ENCODE results near the gene FYTTD1. TPM values are rescaled to one million over a fixed set of nuclear protein-coding genes. Genes with fewer than 3 reads are reported as not detected.

The FYTTD1 gene
- total RNA-seq, 4 donors from 2014 or later: 48.4 to 52.0 (median 50.7) TPM

DNA sequence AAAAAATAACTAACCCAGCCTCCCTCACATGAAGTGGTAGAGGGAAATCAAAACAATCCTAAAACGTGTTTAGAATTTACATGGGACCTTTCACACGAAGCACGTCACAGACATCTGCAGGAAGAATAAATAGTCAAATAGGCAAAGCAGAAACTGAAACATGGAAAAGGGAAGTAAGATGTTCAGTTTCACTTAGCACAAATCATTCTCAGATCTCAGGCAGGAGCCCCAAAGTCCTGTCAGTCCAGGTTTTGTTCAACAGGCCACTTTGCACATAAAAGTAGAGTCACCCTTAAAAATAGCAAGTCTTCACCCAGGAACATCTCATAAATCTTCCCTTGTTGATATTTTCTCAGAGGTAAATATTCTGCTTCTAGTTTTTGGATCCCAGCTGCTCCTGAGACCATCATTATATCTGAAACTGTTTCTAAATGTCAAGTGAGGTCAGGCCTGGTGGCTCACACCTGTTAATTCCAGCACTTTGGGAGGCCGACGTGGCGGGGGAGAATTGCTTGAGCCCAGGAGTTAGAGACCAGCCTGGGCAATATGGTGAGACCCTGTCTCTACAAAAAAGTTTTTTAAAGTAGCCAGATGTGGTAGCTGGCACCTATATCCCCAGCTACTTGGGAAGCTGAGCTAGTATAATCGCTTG lies 14.9 kb upstream of the FYTTD1 start:
- TF ChIP-seq CTCF (IDR thresholded peaks at IDR 0.05; ENCODE audit: low read depth): no peak

- no peak for TF ChIP-seq CTCF (IDR thresholded peaks at IDR 0.05; ENCODE audit: low read depth)
Measured at GRCh38 chr3:197736010-197736490, 13.6 kb upstream of the FYTTD1 start.

- TF ChIP-seq CTCF (IDR thresholded peaks at IDR 0.05; ENCODE audit: low read depth): no peak
Measured at GRCh38 chr3:197736491-197737318, 13.0 kb upstream of the FYTTD1 start, which contains the start of gene RUBCN. RUBCN (minus strand) TSS chr3:197736904; CDS start chr3:197736719, 185 bp downstream.

DNA sequence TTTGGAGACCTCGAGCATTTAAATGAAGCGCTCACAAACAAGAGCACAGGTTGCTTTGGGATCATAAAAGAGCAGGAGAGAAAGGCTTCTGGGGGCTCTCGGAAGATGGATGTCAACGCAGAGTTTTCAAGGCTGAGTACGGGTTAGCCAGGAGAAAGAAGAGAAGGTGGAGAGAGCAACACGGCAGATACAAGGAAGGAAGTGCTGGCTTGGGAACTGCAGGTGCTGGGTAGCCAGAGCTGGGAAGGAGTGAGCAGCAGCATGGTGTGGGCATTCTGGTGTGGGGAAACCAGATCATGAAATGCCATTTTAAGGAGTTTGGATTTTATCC lies 12.4 kb upstream of the FYTTD1 start:
- no peak for TF ChIP-seq CTCF (IDR thresholded peaks at IDR 0.05; ENCODE audit: low read depth)

DNA sequence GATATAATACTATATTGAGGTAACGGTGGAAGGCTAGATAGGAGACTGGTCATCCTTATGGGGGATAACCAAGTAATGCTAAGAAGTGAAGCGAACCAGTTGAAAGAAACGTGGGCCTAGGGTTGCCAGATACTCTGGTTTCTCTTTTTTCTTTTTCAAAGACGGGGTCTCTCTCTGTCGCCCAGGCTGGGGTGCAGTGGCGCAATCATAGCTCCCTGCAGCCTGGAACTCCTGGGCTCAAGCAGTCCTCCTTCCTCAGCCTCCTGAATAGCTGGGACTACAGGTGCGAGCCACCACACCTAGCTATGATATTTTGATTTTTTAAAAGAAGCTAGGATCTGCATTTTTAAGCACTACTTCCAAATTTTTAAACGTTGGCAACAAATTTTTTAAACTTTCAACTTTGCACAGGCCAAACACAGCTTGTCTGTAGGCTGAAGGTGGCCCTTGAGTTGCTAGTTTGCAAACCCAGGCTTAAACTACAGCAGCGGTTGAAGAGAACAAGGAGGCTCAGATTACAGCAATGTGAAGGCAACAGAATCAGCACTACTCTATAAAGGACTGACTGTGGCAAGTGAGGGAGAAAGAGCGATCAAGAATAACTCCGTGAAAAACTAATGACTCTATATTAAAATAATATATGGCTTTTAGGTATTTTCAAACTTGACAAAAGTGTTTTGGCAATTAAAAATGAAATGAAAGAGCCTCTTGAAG lies 11.8 kb upstream of the FYTTD1 start:
- TF ChIP-seq CTCF (IDR thresholded peaks at IDR 0.05; ENCODE audit: low read depth): no peak

- no peak for TF ChIP-seq CTCF (IDR thresholded peaks at IDR 0.05; ENCODE audit: low read depth)
Measured at GRCh38 chr3:197742787-197743186, 6.9 kb upstream of the FYTTD1 start.

DNA sequence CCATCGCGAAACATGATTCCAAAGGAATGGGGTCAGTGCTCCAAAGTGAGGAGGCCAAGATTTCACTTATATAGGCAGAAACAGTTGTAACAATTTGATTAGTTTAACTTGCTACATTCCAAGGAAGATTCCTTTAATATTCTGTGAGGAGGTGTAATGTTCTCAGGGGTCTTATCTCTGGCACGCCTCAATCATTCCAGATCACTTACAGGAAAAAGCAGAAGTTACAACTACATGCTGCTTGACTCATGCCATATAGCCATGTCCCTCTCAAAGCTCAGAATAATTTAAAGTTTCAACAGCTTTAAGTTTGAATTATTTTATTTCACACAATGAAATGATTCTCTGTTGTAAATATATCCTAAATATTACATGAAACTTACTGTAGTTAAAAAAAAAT lies 3.5 kb upstream of the FYTTD1 start:
- TF ChIP-seq CTCF (IDR thresholded peaks at IDR 0.05; ENCODE audit: low read depth): no peak
